Epithelial cell of esophagus (primary cell): Measurements from ENCODE around the gene ZFHX3.

ENCODE experiments used
- DNase-seq: peaks from one replicate; pipeline ENCODE4 v3.0.0; 2010; ENCODE audit warnings: low read depth
- H3K4me3 ChIP-seq: 2 replicates; pipeline ENCODE4 v1.5.1; 2011; ENCODE audit warnings: mild to moderate bottlenecking, low read length, control low read depth
- TF ChIP-seq, protein P1 (sequence below): IDR thresholded peaks from 2 replicates; pipeline ENCODE4 v1.5.1; 2011; ENCODE audit warnings: low read depth, mild to moderate bottlenecking, low read length, control low read depth, inconsistent platforms; ENCODE audit not compliant: insufficient read depth; ENCODE audit errors: missing control alignments

The ZFHX3 gene

DNA sequence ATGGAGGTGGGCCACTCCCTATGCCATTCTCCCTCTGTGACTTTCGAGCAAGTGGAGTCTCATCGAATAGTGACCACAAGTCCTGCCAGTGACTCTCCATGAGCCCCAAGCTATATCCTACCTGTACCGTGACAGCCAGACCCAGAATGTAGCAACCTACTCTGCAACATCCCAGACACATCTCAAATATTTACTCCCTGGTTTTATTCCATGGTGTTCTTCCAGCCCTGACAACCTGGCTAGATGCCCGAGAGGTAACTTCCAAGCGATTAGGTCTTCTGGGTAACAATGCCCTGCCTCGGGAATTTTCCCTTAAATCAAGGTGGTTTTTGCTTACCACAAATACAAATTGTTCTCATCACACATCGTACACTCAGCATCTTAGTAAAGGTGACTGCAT lies 211.7 kb downstream of the ZFHX3 start:
- H3K4me3 ChIP-seq: no peak overlapping the region
- TF ChIP-seq, protein P1, sequence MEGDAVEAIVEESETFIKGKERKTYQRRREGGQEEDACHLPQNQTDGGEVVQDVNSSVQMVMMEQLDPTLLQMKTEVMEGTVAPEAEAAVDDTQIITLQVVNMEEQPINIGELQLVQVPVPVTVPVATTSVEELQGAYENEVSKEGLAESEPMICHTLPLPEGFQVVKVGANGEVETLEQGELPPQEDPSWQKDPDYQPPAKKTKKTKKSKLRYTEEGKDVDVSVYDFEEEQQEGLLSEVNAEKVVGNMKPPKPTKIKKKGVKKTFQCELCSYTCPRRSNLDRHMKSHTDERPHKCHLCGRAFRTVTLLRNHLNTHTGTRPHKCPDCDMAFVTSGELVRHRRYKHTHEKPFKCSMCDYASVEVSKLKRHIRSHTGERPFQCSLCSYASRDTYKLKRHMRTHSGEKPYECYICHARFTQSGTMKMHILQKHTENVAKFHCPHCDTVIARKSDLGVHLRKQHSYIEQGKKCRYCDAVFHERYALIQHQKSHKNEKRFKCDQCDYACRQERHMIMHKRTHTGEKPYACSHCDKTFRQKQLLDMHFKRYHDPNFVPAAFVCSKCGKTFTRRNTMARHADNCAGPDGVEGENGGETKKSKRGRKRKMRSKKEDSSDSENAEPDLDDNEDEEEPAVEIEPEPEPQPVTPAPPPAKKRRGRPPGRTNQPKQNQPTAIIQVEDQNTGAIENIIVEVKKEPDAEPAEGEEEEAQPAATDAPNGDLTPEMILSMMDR: no peak
- DNase-seq: no peak

DNA sequence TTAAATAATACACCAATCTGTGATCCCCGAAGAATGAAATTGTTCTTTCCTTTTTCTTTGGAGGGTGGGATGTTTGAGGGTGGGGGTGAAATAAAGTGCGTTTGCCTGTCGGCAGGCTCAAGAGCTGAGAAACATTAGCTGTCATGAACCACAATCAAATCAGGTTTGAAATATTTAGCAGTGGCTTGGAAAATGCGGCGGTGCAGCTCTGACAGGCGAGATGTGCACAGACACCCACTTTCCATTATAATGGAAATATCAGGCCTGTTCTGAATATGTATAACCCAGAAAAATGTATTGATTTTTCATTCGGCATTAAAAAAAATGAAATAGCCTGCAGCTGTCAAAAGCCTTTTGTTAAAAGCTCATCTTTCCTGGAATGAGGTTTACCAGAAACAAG lies 212.8 kb downstream of the ZFHX3 start:
- TF ChIP-seq, protein P1: no peak

DNA sequence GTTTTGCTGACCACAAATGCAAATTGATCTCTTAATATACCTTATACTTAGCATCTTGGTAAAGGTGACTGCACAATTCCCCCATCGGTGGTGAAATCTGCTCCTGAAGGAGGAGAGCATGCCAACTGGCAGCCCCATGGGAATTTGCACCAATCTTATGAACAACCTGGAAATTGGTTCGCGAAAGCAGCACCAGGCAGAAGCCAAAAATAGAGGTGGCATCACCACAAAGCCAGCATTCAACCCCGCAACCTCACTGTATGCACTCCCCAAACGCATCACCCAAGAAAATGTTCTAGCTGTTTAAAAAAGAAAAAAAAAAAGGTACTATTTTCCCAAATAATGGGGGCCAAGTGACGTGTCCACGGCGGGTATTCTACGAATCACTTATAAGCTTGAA lies 213.4 kb downstream of the ZFHX3 start:
- no peak overlapping the region for H3K4me3 ChIP-seq
- DNase-seq: no peak
- TF ChIP-seq, protein P1: no peak

More for the DNA sequence above, 212.8 kb downstream of the ZFHX3 start:
- H3K4me3 ChIP-seq: no peak overlapping the region
- no peak for DNase-seq

DNA sequence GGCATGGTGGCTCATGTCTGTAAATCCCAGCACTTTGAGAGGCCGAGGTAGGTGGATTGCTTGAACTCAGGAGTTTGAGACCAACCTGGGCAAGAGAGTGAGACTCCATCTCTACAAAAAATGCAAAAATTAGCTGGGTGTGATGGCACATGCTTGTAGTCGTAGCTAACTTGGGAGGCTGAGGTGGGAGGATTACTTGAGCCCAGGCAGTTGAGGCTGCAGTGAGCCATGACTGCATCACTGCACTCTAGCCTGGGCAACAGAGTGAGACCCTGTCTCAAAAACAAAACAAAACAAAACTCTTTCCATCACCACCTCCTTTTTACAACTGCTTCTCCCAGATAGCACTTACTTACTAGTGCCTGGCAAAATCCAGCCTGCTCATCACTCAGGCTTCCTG lies 214.0 kb downstream of the ZFHX3 start:
- no peak overlapping the region for H3K4me3 ChIP-seq
- no peak for DNase-seq
- TF ChIP-seq, protein P1: no peak

DNA sequence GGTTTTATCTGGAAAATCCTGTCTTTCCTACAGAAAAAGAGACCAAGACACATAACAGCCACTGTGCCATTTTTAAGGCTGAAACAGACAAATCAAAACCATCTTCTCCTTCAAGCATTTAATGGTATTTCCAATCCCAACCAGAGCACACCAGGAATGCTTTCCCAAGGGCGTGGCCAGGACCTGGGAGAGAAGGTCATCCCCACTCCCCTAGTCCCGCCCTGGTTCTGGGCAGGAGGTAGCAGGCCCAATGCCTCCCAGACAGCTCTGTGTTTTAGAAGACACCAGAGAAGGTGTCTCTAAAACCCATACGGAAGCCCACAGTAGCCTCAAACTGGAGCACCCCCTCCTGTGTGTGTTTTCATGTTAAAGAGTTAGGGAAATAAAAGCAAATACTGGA lies 214.4 kb downstream of the ZFHX3 start:
- H3K4me3 ChIP-seq: no peak overlapping the region
- DNase-seq: no peak
- TF ChIP-seq, protein P1: no peak

DNA sequence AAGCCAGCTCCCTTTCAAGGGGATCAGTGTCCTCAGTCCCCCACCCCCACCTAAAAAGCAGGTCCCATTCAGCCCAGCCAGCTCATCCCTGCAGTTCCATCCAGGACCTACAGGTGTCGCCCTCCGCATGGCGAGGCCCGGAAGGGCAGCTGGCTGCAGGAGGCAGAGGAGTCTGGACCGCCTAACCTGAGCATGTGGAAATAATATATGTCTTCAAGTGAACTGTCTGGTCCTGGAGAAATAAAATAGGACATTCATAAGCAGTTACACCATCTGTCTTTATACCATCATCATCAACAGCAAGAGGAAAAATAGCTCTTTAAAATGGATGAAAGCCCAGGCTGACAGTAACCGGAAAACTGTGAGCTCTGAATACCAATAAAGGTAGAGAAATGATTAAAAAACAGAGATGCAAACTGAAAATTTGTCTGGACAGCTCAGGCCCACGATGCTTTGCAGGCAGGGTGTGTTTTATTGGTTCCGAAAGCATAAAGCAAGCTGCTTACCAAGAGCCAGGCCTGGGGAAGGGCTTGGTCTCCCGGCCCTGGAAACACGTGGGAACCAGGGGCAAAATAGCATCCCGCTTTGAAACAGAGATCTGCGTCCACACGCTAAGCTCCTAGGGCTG lies 215.2 kb downstream of the ZFHX3 start:
- TF ChIP-seq, protein P1: peak; percentile 100
- DNase-seq: peak; percentile 71

More for the DNA sequence above, 215.2 kb downstream of the ZFHX3 start:
- H3K4me3 ChIP-seq: no peak overlapping the region
